ENCODE measurements around the gene MED25. TPM values are rescaled to one million over a fixed set of nuclear protein-coding genes. Genes with fewer than 3 reads are reported as not detected.

Gene MED25
- total and polyA plus RNA-seq, 9 of the 15 experiments (the other 6 are each of a cell fraction or from before 2014, with no cell fraction given), result 4.1 to 93.9 (median 19.3) TPM

- no peak for TF ChIP-seq MTA3 (IDR thresholded peaks at IDR 0.05; ENCODE audit: borderline replicate concordance)
- TF ChIP-seq EGR1 (conservative IDR thresholded peaks at IDR 0.05), result peak; percentile 39; the same call in 1 of the 2 replicates
- no peak for TF ChIP-seq KLF10 (CRISPR knock-in tag; IDR thresholded peaks at IDR 0.05)
- peak; percentile 49 for TF ChIP-seq POLR2A (conservative IDR thresholded peaks at IDR 0.05)
These were observed 9.4 kb upstream of the MED25 start (continued) for GRCh38 chr19:49808711-49809159.

- H3K9me3 ChIP-seq (replicated peaks; ENCODE audit: control insufficient read depth, insufficient read depth, low read depth, low read length), result no peaks in the 10 kb centered on the region
- in situ Hi-C loops (cut with MboI), result no loop called here
- no peak for DNase-seq (ENCODE audit: extremely low read depth in 1 of 4, low spot score in 3 of 4)
- POLR2A ChIA-PET, result interaction anchor here (0.6 to 2.4 kb wide), 4 partner anchors 10 to 66 kb away, joined by 3 to 9 read pairs (median 4); no protein-coding TSS in a partner anchor
- no peak overlapping the region; the same call in 2 of the 3 replicates for H3K27ac ChIP-seq (ENCODE audit: extremely low read depth, low read depth, low read length)
- no peak for ATAC-seq
- H3K4me1 ChIP-seq (replicated peaks in 1 of 2; ENCODE audit: control insufficient read depth in 2 of 2, insufficient read depth in 2 of 2, low read length in 2 of 2), result peaks cover 25 to 57% of the 10 kb centered on the region in 2 experiments
- H3K36me3 ChIP-seq (ENCODE audit: control insufficient read depth, insufficient read depth, low read length), result peaks cover 37% of the 10 kb centered on the region
- no peak overlapping the region for H3K4me3 ChIP-seq
- H4K20me1 ChIP-seq (replicated peaks; ENCODE audit: control insufficient read depth, insufficient read depth, low read length), result peaks cover 5% of the 10 kb centered on the region
- CTCF ChIA-PET (ENCODE audit: low intra/inter-chr PET ratio), result no interaction called here
- intact Hi-C loops (cut with micrococcal nuclease), result loop anchor here (5.0 kb wide), 1 partner anchor 42 kb away; the partner anchor contains the start of gene AP2A1
- H3K27me3 ChIP-seq (ENCODE audit: control insufficient read depth in 2 of 2, insufficient read depth in 2 of 2, low read length in 2 of 2), result no peaks in the 10 kb centered on the region
- H3K9me1 ChIP-seq (ENCODE audit: control insufficient read depth, insufficient read depth, low read length), result no peaks in the 10 kb centered on the region
- no peak for FAIRE-seq
- peak overlapping the region in 1 of 2 experiments; percentile 83; a peak in 2 of 4 replicates for H3K9ac ChIP-seq (ENCODE audit: insufficient read depth in 1 of 2, low read depth in 2 of 2, low read length in 2 of 2)
- H3K4me2 ChIP-seq (ENCODE audit: insufficient read depth, low read length), result peak overlapping the region; percentile 50
- no peaks in the 10 kb centered on the region for H3K79me2 ChIP-seq (ENCODE audit: control insufficient read depth, insufficient read depth, low read length)
- 73% methylated on average over 42 of the region's 50 CpGs for WGBS (ENCODE audit: insufficient coverage, low coverage, missing lambda C conversion rate)
- BruUV-seq (replicated peaks), result no TSS peak
- no peak overlapping the region; the same call in 1 of the 2 replicates for H2AFZ ChIP-seq (ENCODE audit: low read depth, low read length)
- peak; percentile 46 for TF ChIP-seq FIP1L1 (IDR thresholded peaks at IDR 0.05; ENCODE audit: low read depth, low read length, poor library complexity, severe bottlenecking)
- no peak for TF ChIP-seq RFX7 (CRISPR knock-in tag; IDR thresholded peaks at IDR 0.05)
- peak; percentile 77; the same call in 1 of the 2 replicates for TF ChIP-seq FOXP1 (CRISPR knock-in tag; IDR thresholded peaks at IDR 0.05)
- TF ChIP-seq POLR2G (IDR thresholded peaks at IDR 0.05; ENCODE audit: low read depth, low read length), result peak; percentile 76
- TF ChIP-seq TOE1 (IDR thresholded peaks at IDR 0.05; ENCODE audit: borderline replicate concordance), result no peak
- TF ChIP-seq TOE1 (CRISPR knock-in tag; IDR thresholded peaks at IDR 0.05; ENCODE audit: borderline replicate concordance, low read depth), result 0 out of 2 replicates have a peak, but pooled peaks have one; percentile 52
- TF ChIP-seq ZNF143 (CRISPR knock-in tag; IDR thresholded peaks at IDR 0.05), result peak; percentile 53
- no peak for TF ChIP-seq NRF1 (conservative IDR thresholded peaks at IDR 0.05 in 1 of 2, IDR thresholded peaks at IDR 0.05 in 1 of 2)
- TF ChIP-seq, protein P1, sequence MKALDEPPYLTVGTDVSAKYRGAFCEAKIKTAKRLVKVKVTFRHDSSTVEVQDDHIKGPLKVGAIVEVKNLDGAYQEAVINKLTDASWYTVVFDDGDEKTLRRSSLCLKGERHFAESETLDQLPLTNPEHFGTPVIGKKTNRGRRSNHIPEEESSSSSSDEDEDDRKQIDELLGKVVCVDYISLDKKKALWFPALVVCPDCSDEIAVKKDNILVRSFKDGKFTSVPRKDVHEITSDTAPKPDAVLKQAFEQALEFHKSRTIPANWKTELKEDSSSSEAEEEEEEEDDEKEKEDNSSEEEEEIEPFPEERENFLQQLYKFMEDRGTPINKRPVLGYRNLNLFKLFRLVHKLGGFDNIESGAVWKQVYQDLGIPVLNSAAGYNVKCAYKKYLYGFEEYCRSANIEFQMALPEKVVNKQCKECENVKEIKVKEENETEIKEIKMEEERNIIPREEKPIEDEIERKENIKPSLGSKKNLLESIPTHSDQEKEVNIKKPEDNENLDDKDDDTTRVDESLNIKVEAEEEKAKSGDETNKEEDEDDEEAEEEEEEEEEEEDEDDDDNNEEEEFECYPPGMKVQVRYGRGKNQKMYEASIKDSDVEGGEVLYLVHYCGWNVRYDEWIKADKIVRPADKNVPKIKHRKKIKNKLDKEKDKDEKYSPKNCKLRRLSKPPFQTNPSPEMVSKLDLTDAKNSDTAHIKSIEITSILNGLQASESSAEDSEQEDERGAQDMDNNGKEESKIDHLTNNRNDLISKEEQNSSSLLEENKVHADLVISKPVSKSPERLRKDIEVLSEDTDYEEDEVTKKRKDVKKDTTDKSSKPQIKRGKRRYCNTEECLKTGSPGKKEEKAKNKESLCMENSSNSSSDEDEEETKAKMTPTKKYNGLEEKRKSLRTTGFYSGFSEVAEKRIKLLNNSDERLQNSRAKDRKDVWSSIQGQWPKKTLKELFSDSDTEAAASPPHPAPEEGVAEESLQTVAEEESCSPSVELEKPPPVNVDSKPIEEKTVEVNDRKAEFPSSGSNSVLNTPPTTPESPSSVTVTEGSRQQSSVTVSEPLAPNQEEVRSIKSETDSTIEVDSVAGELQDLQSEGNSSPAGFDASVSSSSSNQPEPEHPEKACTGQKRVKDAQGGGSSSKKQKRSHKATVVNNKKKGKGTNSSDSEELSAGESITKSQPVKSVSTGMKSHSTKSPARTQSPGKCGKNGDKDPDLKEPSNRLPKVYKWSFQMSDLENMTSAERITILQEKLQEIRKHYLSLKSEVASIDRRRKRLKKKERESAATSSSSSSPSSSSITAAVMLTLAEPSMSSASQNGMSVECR (CRISPR knock-in tag; IDR thresholded peaks at IDR 0.05), result 0 out of 2 replicates have a peak, but pooled peaks have one; percentile 29
- no peak for TF ChIP-seq TEAD4 (IDR thresholded peaks at IDR 0.05; ENCODE audit: low read length)
- TF ChIP-seq TEAD4 (CRISPR knock-in tag; IDR thresholded peaks at IDR 0.05; ENCODE audit: borderline replicate concordance), result 0 out of 2 replicates have a peak, but pooled peaks have one; percentile 12
- no peak for TF ChIP-seq FOS (IDR thresholded peaks at IDR 0.05; ENCODE audit: extremely low read depth, insufficient read length)
- TF ChIP-seq ZFX (CRISPR knock-in tag; IDR thresholded peaks at IDR 0.05), result peak; percentile 43; the same call in 1 of the 2 replicates
These were observed 8.7 kb upstream of the MED25 start for GRCh38 chr19:49809160-49809940.

Measured in K562 (cell line).